Testis (tissue), 2 donors: ENCODE results near the gene ORM2.
"Not testable (repeated sequence)": the region's sequence is repeated elsewhere in the genome, so short reads cannot be mapped to it uniquely, and the experiment has no call there.

Experiments
- POLR2A ChIP-seq: fragments of 450-650 bp; IDR thresholded peaks from one replicate; pipeline ENCODE4 v1.6.1; 2017; ENCODE audit warnings: antibody characterized with exemption, mild to moderate bottlenecking, moderate library complexity
- TF ChIP-seq, protein P1 (sequence below), 3 experiments: fragments of 450-650 bp in 2 of 3; fragments of 200-600 bp in 1 of 3; sonication (generic) in 1 of 3; IDR thresholded peaks; one replicate each; pipeline ENCODE4 v1.5.1; 2016 to 2019; ENCODE audit warnings: antibody characterized with exemption in 3 of 3, mild to moderate bottlenecking in 2 of 3, moderate library complexity in 1 of 3

- TF ChIP-seq, protein P1, sequence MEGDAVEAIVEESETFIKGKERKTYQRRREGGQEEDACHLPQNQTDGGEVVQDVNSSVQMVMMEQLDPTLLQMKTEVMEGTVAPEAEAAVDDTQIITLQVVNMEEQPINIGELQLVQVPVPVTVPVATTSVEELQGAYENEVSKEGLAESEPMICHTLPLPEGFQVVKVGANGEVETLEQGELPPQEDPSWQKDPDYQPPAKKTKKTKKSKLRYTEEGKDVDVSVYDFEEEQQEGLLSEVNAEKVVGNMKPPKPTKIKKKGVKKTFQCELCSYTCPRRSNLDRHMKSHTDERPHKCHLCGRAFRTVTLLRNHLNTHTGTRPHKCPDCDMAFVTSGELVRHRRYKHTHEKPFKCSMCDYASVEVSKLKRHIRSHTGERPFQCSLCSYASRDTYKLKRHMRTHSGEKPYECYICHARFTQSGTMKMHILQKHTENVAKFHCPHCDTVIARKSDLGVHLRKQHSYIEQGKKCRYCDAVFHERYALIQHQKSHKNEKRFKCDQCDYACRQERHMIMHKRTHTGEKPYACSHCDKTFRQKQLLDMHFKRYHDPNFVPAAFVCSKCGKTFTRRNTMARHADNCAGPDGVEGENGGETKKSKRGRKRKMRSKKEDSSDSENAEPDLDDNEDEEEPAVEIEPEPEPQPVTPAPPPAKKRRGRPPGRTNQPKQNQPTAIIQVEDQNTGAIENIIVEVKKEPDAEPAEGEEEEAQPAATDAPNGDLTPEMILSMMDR (IDR thresholded peaks at IDR 0.05): not testable (repeated sequence)
- not testable (repeated sequence) for TF ChIP-seq POLR2A
Measured at GRCh38 chr9:114320710-114321109, 9.0 kb upstream of the ORM2 start.
